Natural killer cell (primary cell): ENCODE data around the gene SNRK. TPM values are rescaled to one million over a fixed set of nuclear protein-coding genes. Genes with fewer than 3 reads are reported as not detected.

ENCODE experiments used
- ATAC-seq, 3 donors: fragments of 150-1000 bp in 2 of 3; fragments of 200-7000 bp in 1 of 3; cut with Tn5 transposase; 1 replicate in 1 of 3; 2 replicates in 2 of 3; pipeline ENCODE4 v1.10.0; 2021; ENCODE audit warnings: mild to moderate bottlenecking in 2 of 3, moderate library complexity in 2 of 3
- DNase-seq, 2 donors: peaks; one replicate each; pipeline versions ENCODE4 v3.0.0 to v3.0.0-alpha.2; 2013 to 2021; ENCODE audit warnings: mixed read lengths in 1 of 2
- H3K27ac ChIP-seq: one replicate; pipeline ENCODE4 v1.5.1; 2013; ENCODE audit warnings: mild to moderate bottlenecking, low read length
- H3K27me3 ChIP-seq: one replicate; pipeline ENCODE4 v1.6.1; 2013; ENCODE audit warnings: low read length; ENCODE audit not compliant: control insufficient read depth, insufficient read depth
- H3K36me3 ChIP-seq: one replicate; pipeline ENCODE4 v1.6.1; 2013; ENCODE audit warnings: low read length; ENCODE audit not compliant: control insufficient read depth, insufficient read depth
- H3K4me1 ChIP-seq: one replicate; pipeline ENCODE4 v1.6.1; 2013; ENCODE audit warnings: low read length; ENCODE audit not compliant: control insufficient read depth, insufficient read depth
- H3K4me3 ChIP-seq: one replicate; pipeline ENCODE4 v1.5.1; 2013; ENCODE audit warnings: low read length
- H3K9me3 ChIP-seq: one replicate; pipeline ENCODE4 v1.6.1; 2013; ENCODE audit warnings: low read length; ENCODE audit not compliant: control insufficient read depth, insufficient read depth
- H3K27ac Mint-ChIP-seq, 2 donors: one replicate each; pipeline ENCODE4 v1.8.0; 2022; ENCODE audit warnings: mild to moderate bottlenecking in 2 of 2, mixed read lengths in 2 of 2, moderate library complexity in 1 of 2
- H3K27me3 Mint-ChIP-seq, 2 donors: one replicate each; pipeline ENCODE4 v1.8.0; 2022; ENCODE audit warnings: low read depth in 2 of 2, mixed read lengths in 2 of 2
- H3K36me3 Mint-ChIP-seq: one replicate; pipeline ENCODE4 v1.8.0; 2022; ENCODE audit warnings: mixed read lengths
- H3K4me1 Mint-ChIP-seq, 2 donors: one replicate each; pipeline ENCODE4 v1.8.0; 2022; ENCODE audit warnings: mixed read lengths in 2 of 2
- H3K4me3 Mint-ChIP-seq: one replicate; pipeline ENCODE4 v1.8.0; 2022; ENCODE audit warnings: mild to moderate bottlenecking, moderate library complexity, mixed read lengths
- H3K9me3 Mint-ChIP-seq, 2 donors: one replicate each; pipeline ENCODE4 v1.8.0; 2022; ENCODE audit warnings: mixed read lengths in 2 of 2
- CTCF ChIP-seq: fragments of 200-600 bp; IDR thresholded peaks from one replicate; pipeline ENCODE4 v1.8.0; 2022; ENCODE audit warnings: antibody characterized with exemption
- WGBS: methylation state at CpG from one replicate; pipeline ENCODE4 v1.1.7; 2013; ENCODE audit warnings: missing lambda C conversion rate; ENCODE audit not compliant: insufficient coverage; 5-methylcytosine and 5-hydroxymethylcytosine counted together
- intact Hi-C: fragments of 100-400 bp; cut with micrococcal nuclease; formaldehyde crosslinking; loops from one replicate; pipeline ENCODE4 v1.14.2; 2022
- total RNA-seq, 4 donors: library from RNA; stranded (reverse); fragments of 120-200 nt in 1 of 4; gene quantifications; one replicate each; pipeline versions ENCODE4 v1.2.3 to v1.2.4, GENCODE V29; 2013 to 2022

Gene SNRK
- total RNA-seq, 3 donors from 2014 or later (not counting 1 experiment from before 2014, with no cell fraction given) = 177 to 209 (median 186) TPM

DNA sequence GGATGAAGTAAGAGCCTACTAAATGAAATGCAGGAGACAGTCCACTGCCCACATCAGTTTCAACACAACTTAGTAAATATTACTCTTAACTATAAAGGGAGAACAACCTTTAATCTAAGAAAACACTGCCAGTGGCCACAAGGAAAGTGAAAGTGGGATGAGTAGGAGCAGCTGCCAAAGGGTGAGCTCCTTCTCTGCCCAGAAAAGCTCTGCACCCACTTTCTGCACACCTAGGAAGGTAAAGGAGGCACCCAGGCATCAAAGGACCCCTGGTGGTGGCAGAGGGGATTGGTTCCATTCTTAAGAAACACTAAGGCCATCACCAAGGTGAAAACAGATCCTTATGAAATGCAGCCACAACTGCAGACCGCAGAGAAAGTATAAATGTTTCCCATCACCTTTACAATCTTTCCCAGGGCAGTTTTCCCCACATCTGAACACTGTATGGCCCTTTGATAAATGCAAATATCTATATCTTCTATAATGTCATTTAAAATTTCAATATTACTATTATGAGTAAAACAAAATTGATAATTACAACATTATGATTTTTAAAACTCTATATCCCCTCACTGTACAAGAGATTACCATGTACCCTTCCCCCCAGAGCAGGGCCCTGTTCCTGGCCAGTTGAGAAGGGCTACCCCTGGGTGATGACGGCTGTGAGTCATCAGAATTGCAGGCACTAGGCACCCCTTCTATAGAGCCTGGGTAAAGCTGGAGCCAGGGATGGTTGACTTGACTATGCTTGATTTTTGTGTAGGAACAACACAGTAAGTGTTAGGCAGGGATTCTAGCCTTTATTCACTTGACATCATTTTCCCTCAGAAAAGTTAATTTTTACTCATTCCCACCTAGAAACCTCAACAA is 92.0 kb downstream of the SNRK start:
- no peaks in the 10 kb centered on the region for H3K27me3 ChIP-seq
- Mint-ChIP-seq H3K9me3 (no peaks in the 10 kb centered on the region), H3K4me3 (no peak overlapping the region)

DNA sequence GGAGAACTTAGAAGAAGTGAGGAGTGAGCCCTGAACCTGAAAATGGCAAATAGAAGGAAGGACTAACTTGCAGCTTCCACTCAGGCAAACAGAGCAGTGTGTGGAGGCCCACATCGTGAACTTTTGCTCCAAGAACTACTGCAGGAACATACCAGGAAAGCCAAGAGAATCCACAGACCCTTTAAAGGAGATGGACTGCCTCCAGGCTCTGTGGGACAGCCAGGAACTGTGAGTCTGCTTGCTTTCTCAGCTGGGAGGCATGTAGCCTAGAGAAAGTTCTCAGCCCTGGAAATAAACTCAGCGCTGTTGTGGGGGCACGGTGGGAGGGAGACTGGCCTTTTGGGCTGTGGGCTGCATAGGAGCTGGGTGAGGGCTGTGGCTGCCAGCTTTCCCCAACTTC is 93.0 kb downstream of the SNRK start:
- 92% methylated on average over 3 of the region's 3 CpGs for WGBS
- Histone ChIP-seq H3K4me3 (no peak overlapping the region), H3K9me3 (no peaks in the 10 kb centered on the region), H3K36me3 (no peaks in the 10 kb centered on the region), H3K4me1 (peaks cover 13% of the 10 kb centered on the region), H3K27me3 (no peaks in the 10 kb centered on the region), H3K27ac (no peak overlapping the region)
- no peak overlapping the region for H3K4me3 Mint-ChIP-seq
- H3K4me1 Mint-ChIP-seq = peaks cover 18 to 23% of the 10 kb centered on the region in 2 donors
- H3K27ac Mint-ChIP-seq = no peak overlapping the region
- ATAC-seq (no peak), DNase-seq (no peak)
- intact Hi-C loops = loop anchor here (5.0 kb wide), 1 partner anchor 92 kb away; the partner anchor contains the start of gene SNRK
- no peak for TF ChIP-seq CTCF
- no peaks in the 10 kb centered on the region for H3K9me3 Mint-ChIP-seq
- peaks cover under 1% of the 10 kb centered on the region for H3K36me3 Mint-ChIP-seq
- H3K27me3 Mint-ChIP-seq = no peaks in the 10 kb centered on the region

More for the DNA sequence above, 92.0 kb downstream of the SNRK start:
- no peak overlapping the region for H3K4me3 ChIP-seq
- ATAC-seq (peak; percentile 79 to 91 (median 90)), DNase-seq (peak; percentile 52 to 88)
- WGBS = 79% methylated on average over 2 of the region's 2 CpGs
- no peaks in the 10 kb centered on the region for H3K27me3 Mint-ChIP-seq
- H3K9me3 ChIP-seq = no peaks in the 10 kb centered on the region
- H3K4me1 Mint-ChIP-seq = peaks cover 18 to 23% of the 10 kb centered on the region in 2 donors
- peak overlapping the region; percentile 15 to 66 for H3K27ac Mint-ChIP-seq
- no peak overlapping the region for H3K27ac ChIP-seq
- H3K4me1 ChIP-seq = peaks cover 13% of the 10 kb centered on the region
- intact Hi-C loops = loop anchor here (1.0 to 5.0 kb wide), 3 partner anchors 91 to 216 kb away; partner anchors contain the start of gene SNRK
- TF ChIP-seq CTCF = peak; percentile 86
- H3K36me3 ChIP-seq = no peaks in the 10 kb centered on the region
- no peaks in the 10 kb centered on the region for H3K36me3 Mint-ChIP-seq

GRCh38 chr3:43388175-43388574 is 101.8 kb downstream of the SNRK start:
- WGBS = 86% methylated on average over 5 of the region's 5 CpGs
- Mint-ChIP-seq H3K9me3 (peaks cover 0 to under 1% of the 10 kb centered on the region in 2 donors), H3K4me1 (peaks cover 66 to 71% of the 10 kb centered on the region in 2 donors), H3K27ac (peak overlapping the region; percentile 89 to 94), H3K4me3 (peak overlapping the region; percentile 31), H3K36me3 (peaks cover 9% of the 10 kb centered on the region), H3K27me3 (no peaks in the 10 kb centered on the region)
- no peak overlapping the region for H3K27ac ChIP-seq
- intact Hi-C loops = loop anchor here (2.0 kb wide), 2 partner anchors 41 to 89 kb away; no protein-coding TSS in a partner anchor
- no peaks in the 10 kb centered on the region for H3K27me3 ChIP-seq
- H3K4me1 ChIP-seq = peaks cover 32% of the 10 kb centered on the region
- TF ChIP-seq CTCF = no peak
- H3K36me3 ChIP-seq = no peaks in the 10 kb centered on the region
- no peak overlapping the region for H3K4me3 ChIP-seq
- DNase-seq (no peak), ATAC-seq (no peak)
- H3K9me3 ChIP-seq = no peaks in the 10 kb centered on the region
